Right lobe of liver (tissue), 4 donors: ENCODE data around the gene STPG2.

Source experiments
- CTCF ChIP-seq, 4 donors: fragments of 200-600 bp in 3 of 4; fragments of 450-650 bp in 1 of 4; IDR thresholded peaks; one replicate each; pipeline versions ENCODE4 v1.5.1 to v1.8.0; 2016 to 2022; ENCODE audit warnings: antibody characterized with exemption in 4 of 4, mild to moderate bottlenecking in 2 of 4
- POLR2A ChIP-seq: fragments of 450-650 bp; IDR thresholded peaks from one replicate; pipeline ENCODE4 v1.6.1; 2017; ENCODE audit warnings: antibody characterized with exemption, mild to moderate bottlenecking
- donor health status: DM: no; HTN: no; CAD: no.
- donor health status: DM: no; HTN: no; CAD: no.
- donor health status: DM: no; HTN: yes; CAD: no.

GRCh38 chr4:97582890-97583289, 560.4 kb downstream of the STPG2 start:
- no peak for TF ChIP-seq CTCF (IDR thresholded peaks at IDR 0.05)
- no peak for TF ChIP-seq POLR2A
